SKM-1 (cell line): Measurements from ENCODE around the gene SIN3A.
"Not testable (repeated sequence)": the region's sequence is repeated elsewhere in the genome, so short reads cannot be mapped to it uniquely, and the experiment has no call there.

Experiments
- DNase-seq: peaks from one replicate; lab custom pipeline; 2025; ENCODE audit not compliant: unreplicated experiment; lab: John Stamatoyannopoulos, UW

SIN3A gene

GRCh38 chr15:75450307-75451201 is 936 bp downstream of the SIN3A start:
- DNase-seq: peak; percentile 93

DNA sequence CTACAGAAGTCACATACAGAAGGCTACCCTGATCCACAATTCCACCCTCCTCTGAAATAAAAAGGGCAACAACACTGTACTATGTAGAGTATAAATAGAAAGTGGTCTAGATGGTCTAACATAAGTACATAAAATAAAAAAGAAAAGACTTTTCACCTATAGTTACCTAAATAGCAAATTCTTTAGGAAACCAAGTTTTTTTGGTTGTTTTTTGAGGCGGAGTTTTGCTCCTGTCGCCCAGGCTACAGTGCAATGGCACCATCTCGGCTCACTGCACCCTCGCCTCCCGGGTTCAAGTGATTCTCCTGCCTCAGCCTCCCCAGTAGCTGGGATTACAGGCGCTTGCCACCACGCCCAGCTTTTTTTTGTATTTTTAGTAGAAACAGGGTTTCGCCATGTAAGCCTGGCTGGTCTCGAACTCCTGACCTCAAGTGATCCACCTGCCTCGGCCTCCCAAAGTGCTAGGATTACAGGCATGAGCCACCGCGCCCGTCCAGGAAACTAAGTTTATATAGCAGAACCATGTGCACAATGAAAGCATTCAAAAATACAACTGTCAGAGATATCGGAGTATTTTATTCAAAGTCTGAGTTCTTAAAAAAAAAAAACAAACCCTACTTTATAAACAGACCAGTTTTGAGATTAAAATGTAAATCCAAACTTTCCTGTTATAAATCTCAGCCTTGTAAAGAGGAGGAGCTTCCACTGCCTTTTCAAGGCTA is 1.7 kb downstream of the SIN3A start:
- DNase-seq: no peak

DNA sequence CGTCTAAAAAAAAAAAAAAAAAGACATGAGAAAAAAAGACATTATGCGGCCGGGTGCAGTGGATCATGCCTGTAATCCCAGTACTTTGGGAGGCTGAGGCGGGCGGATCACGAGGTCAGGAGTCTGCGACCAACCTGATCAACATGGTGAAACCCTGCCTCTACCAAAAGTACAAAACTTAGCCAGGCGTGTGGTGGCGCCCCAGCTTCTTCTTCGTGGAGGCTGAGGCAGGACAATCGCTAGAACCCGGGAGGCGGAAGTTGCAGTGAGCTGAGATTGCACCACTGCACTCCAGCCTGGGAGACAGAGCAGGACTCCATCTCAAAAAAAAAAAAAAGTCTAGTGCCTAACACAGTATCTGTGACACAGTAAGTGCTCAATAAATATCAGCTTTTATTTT is 3.3 kb downstream of the SIN3A start:
- DNase-seq: peak; percentile 49

GRCh38 chr15:75446151-75446550 is 5.3 kb downstream of the SIN3A start:
- no peak for DNase-seq

DNA sequence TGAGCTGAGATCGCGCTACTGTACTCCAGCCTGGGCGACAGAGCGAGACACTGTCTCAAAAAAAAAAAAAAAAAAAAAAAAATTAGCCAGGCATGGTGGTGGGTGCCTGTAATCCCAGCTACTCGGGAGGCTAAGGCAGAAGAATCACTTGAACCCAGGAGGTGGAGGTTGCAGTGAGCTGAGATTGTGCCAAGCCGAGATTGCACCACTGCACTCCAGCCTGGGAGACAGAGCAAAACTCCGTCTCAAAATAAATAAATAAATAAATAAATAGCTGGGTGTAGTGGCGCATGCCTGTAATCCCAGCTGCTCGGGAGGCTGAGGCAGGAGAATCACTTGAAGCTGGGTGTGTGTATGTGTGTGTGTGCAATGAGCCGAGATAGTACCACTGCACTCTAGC is 6.2 kb downstream of the SIN3A start:
- not testable (repeated sequence) for DNase-seq

GRCh38 chr15:75443972-75444453 is 7.5 kb downstream of the SIN3A start:
- not testable (repeated sequence) for DNase-seq

DNA sequence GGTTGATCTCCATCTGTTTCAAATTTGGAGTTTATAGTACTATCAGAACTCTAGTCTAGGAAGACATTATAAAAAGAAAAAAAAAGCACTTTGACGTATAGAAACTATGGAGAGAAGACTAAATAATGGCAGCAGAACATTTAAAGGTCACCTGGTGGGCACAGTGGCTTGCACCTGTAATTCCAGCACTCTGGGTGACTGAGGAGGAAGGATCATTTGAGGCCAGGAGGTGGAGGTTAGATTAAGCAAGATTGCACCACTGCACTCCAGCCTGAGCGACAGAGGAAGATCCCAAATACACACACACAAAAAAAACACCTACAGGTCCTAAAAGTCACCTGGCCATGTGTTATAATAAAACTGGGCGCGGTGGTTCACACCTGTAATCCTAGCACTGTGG is 13.8 kb downstream of the SIN3A start:
- DNase-seq: no peak

- no peak for DNase-seq
Measured at GRCh38 chr15:75436881-75437280, 14.6 kb downstream of the SIN3A start.

GRCh38 chr15:75431682-75432081 is 19.8 kb downstream of the SIN3A start:
- no peak for DNase-seq

DNA sequence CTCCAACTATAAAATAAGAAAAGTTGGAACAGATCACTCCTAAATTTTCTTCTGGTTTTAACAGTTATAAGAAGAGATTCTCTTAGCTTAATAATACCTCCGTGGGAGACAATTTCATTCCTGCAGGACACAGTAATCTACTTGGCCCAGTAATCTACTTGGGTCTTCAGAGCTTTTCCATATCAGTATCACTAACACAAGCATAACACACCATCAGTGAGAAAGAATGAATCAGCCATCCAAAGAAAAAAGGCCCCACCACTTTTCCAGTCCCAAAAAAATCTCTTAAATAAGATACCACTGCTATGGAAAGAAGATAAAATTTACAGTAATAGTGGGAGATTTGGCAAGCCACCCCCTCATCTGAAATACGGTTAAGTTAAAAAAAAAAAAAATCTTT is 20.2 kb downstream of the SIN3A start:
- no peak for DNase-seq

DNA sequence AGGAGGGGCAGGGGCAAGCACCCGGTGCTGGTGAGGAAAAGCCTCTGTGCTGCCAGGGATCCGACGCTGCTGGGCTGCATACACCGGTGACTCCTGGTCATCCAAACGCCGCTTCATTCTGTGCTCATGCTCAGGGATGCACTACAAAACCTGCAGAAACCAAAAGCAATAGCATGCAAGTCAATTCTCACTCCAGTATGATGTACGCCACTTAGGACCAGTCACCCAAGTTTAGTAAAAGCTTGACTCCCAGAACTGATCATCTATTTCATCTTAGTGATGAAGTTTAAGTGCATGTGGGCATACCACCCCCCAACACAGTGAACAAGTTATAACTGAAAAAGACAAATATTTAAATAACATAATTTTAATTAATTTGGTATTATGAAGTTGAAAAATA is 21.2 kb downstream of the SIN3A start:
- no peak for DNase-seq

DNA sequence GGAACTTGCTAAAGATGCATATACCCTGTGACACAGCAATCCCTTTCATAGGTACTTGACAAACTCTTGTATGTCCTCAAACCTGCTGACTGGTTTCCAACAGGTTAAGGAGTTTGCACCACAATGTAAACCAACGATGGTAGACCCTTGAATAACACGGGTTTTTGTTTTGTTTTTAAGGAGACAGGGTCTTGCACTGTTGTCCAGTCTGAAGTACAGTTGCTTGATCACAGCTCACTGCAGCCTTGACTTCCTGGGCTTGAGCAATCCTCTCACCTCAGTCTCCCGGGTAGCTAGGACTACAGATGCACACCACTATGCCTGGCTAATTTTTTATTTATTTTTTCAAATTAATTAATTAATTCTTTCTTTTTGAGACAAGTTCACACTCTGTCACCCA is 23.3 kb downstream of the SIN3A start:
- DNase-seq: no peak

DNA sequence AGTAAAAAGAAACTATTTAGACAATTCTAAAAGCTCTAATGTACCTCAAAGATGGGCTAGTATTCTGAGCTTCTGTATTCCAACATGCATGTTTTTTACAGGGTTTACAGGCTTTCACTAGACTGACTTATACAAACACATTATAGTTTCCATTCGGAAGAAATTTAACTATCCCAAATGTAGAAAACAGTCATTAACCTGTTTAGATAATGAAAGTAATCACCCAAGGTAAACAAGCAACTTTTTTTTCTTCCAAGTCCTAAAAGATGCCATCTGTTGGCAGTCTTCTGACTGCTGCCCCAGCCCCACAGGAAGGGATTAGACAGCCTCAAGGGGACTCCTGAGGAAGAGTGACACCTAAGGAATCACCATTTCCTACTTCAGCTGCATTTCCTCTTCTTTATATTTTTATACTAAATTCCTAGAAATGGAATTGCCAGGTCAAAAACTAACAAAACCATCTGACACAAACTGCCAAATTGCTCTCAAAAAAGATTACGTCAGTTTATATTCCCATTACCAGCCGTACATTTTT is 25.5 kb downstream of the SIN3A start:
- DNase-seq: no peak

GRCh38 chr15:75422554-75422953 is 28.9 kb downstream of the SIN3A start:
- DNase-seq: no peak

GRCh38 chr15:75420698-75421097 is 30.8 kb downstream of the SIN3A start:
- DNase-seq: no peak

- DNase-seq: no peak
Measured at GRCh38 chr15:75416584-75416983, 34.9 kb downstream of the SIN3A start.

- DNase-seq: no peak
Measured at GRCh38 chr15:75410196-75410595, 41.3 kb downstream of the SIN3A start.

GRCh38 chr15:75407083-75407482 is 44.4 kb downstream of the SIN3A start:
- DNase-seq: no peak

GRCh38 chr15:75403892-75404291 is 47.6 kb downstream of the SIN3A start:
- no peak for DNase-seq

DNA sequence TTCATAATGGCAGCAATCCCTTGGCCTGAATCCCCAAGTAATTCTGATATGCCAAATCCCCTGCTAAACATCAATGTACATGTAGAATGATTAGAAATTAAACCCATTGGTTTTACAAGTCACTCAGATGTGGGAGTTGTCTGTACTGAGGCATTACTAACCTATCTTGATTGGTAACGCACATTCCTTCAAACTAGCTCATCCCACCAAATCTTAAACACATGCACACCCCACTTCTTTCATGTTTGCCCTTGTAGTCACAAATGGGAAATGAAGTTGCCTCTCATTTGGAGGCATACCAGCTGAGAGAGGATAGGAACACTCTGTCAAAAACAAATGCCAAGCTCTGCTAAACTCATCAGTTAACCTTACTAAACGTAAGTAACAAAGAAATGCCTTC is 54.0 kb downstream of the SIN3A start:
- DNase-seq: no peak

DNA sequence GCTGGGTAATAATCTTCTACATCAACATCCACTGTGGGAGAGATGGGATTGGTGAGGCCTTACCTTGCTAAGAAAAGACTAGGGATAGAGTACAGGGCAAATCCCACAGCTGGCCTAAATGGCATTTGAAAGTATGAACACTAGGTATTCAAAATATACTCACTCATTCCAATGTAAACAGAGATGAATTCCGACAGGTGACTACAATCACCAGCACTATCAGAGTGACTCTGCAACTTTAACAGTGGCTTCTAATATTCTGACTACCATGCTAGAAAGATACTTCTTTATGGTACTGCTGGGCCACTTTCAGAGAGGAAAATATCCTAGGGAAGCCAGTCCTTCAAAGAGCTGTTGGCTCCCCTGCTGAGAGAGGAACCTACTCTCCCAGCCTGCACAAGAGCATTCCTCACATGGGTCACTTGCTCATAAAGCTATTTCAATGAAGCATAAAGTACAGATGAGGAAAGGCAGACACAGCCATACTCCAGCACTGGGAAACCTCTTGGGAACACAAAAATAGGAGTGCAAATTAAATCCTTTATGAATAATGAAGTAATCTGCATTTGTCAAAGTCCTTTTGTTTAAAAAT is 61.6 kb downstream of the SIN3A start:
- no peak for DNase-seq

GRCh38 chr15:75383986-75384385 is 67.5 kb downstream of the SIN3A start:
- not testable (repeated sequence) for DNase-seq
